ENCODE data around the gene APLP1.

GRCh38 chr19:35889370-35890112 is 21.2 kb downstream of the APLP1 start:
- TF ChIP-seq CTCF (IDR thresholded peaks at IDR 0.05; ENCODE audit: poor library complexity, severe bottlenecking) = no peak
- no peak for TF ChIP-seq TAF1 (IDR thresholded peaks at IDR 0.05; ENCODE audit: low read depth)
- TF ChIP-seq EP300 (conservative IDR thresholded peaks at IDR 0.05; ENCODE audit: poor library complexity, severe bottlenecking) = no peak
- TF ChIP-seq REST (IDR thresholded peaks at IDR 0.05; ENCODE audit: borderline replicate concordance) = no peak
- no peak for TF ChIP-seq POLR2AphosphoS5 (IDR thresholded peaks at IDR 0.05)
- no peak for TF ChIP-seq RAD21 (conservative IDR thresholded peaks at IDR 0.05)
